Testis (tissue), 2 donors: ENCODE measurements around the gene PCNT.

Experiments used
- CTCF ChIP-seq, 3 experiments: fragments of 450-650 bp in 2 of 3; fragments of 200-600 bp in 1 of 3; sonication (generic) in 1 of 3; IDR thresholded peaks; one replicate each; pipeline ENCODE4 v1.5.1; 2016 to 2019; ENCODE audit warnings: antibody characterized with exemption in 3 of 3, mild to moderate bottlenecking in 2 of 3, moderate library complexity in 1 of 3
- POLR2A ChIP-seq: fragments of 450-650 bp; IDR thresholded peaks from one replicate; pipeline ENCODE4 v1.6.1; 2017; ENCODE audit warnings: antibody characterized with exemption, mild to moderate bottlenecking, moderate library complexity

GRCh38 chr21:46489800-46490199, 165.8 kb downstream of the PCNT start:
- TF ChIP-seq CTCF (IDR thresholded peaks at IDR 0.05) (no peak), POLR2A (no peak)
